CD4-positive, alpha-beta T cell treated with Interleukin-15 for 4 hours (primary cell): Measurements from ENCODE around the gene TP53TG3.
"Not testable (repeated sequence)": the region's sequence is repeated elsewhere in the genome, so short reads cannot be mapped to it uniquely, and the experiment has no call there.

Experiments
- DNase-seq: peaks from one replicate; pipeline ENCODE4 v3.0.0-alpha.2; 2020; ENCODE audit warnings: low spot score

The TP53TG3 gene, protein sequence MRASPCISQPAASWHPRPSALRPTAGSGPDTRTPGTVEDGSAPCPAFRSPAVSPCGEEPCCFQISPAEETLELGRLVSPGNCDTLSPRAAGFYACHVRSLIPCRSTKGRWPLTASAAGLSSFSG

GRCh38 chr16:32676065-32676464, at the start of gene TP53TG3:
Gene TP53TG3 (minus strand): TSS chr16:32676165. CDS start chr16:32676097, 68 bp downstream.
- DNase-seq = not testable (repeated sequence)

GRCh38 chr16:32650876-32651275, 25.1 kb downstream of the TP53TG3 start:
- not testable (repeated sequence) for DNase-seq

DNA sequence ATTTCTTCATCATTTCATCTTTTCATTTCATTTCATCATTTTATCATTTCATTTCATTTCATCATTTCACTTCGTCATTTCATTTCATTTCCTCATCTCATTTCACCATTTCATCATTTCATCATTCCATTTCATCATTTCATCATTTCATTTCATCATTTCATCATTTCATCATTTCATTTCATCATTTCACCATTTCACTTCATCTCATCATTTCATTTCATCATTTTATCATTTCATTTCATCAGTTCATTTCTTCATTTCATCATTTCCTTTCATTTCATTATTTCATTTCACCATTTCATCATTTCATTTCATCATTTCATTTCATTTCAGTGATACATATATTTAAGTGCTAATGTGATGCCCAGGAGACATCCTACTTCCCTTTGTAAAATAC, 28.4 kb downstream of the TP53TG3 start:
- DNase-seq = not testable (repeated sequence)

- not testable (repeated sequence) for DNase-seq
Measured at GRCh38 chr16:32646780-32647179, 29.2 kb downstream of the TP53TG3 start.

GRCh38 chr16:32646177-32646576, 29.8 kb downstream of the TP53TG3 start:
- not testable (repeated sequence) for DNase-seq

DNA sequence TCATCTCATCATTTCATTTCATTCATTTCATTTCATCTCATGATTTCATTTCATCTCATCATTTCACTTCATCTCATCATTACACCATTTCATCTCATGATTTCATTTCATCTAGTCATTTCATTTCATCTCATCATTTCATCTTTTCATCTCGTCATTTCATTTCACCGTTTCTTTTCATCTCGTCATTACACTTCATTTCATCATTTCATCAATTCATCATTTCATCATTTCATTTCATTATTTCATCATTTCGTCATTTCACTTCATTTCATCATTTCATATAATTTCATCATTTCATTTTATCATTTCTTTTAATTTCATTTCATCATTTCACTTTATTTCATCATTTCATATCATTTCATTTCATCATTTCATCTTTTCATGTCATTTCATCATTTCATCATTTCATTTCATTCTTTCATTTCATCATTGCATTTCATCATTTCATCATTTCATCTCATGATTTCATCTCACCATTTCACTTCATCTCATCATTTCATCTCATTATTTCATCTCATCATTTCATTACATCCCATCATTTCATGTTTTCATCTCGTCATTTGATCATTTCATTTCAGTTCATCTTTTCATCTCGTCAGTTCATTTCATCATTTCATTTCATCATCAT, 30.6 kb downstream of the TP53TG3 start:
- not testable (repeated sequence) for DNase-seq

DNA sequence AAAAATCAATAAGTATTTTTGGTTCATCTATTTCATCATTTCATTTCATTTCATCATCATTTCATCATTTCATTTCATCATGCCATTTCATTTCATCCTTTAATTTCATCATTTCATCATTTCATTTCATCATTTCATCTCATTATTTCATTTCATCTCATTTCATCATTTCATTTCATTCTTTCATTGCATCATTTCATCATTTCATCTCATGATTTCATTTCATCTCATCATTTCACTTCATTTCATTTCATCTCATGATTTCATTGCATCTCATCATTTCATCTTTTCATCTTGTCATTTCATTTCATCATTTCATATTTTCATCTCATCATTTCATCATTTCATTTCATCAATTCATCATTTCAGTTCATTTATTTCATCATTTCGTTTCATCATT, 31.2 kb downstream of the TP53TG3 start:
- not testable (repeated sequence) for DNase-seq

- not testable (repeated sequence) for DNase-seq
Measured at GRCh38 chr16:32637614-32638013, 38.4 kb downstream of the TP53TG3 start.

DNA sequence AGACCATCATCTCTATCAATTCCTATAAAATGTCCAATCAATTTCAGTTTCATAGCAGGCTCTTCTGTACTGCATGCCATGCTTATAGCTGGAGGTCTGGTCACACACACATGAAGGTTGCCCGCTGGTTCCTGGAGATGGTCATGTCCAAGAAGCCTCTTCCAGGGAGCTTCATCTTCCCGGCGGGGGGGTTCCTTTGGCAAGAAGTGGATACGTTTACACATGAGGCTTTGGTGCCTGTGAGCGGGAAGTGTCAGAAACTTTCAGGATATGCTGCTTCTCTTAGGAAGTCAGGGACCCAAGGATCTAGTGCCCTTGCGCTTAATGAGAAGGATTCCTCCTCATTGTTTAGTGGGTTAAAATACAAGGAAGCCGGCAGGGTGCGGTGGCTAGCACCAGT, 43.9 kb downstream of the TP53TG3 start:
- not testable (repeated sequence) for DNase-seq
